ENCODE data around the gene JOSD1.
"Not testable (repeated sequence)": the region's sequence is repeated elsewhere in the genome, so short reads cannot be mapped to it uniquely, and the experiment has no call there.

The JOSD1 gene

GRCh38 chr22:38684895-38685294 is 15.8 kb downstream of the JOSD1 start:
- DNase-seq (ENCODE audit: low read depth): no peak

GRCh38 chr22:38681582-38682335 is 19.0 kb downstream of the JOSD1 start, which contains the start of gene TOMM22:
Gene TOMM22 (plus strand): TSS chr22:38681957. CDS start chr22:38681979, 22 bp downstream.
- peak; percentile 78 for DNase-seq (ENCODE audit: low read depth)

DNA sequence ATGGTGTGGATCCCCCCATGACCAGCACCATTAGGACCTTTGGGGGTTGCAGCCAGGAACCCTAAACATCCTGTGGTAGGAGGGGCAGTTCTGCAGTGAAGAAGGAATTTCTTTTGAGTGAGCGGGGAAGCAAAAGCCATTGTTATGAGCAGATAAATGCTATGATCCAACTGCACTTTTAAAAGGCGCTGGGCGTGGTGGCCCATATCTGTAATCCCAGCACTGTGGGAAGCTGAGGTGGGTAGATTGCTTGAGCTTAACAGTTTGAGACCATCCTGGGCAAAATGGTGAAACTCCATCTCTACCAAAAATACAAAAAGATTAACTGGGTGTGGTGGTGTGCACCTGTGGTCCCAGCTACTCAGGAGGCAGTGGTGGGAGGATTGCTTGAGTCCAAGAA is 24.9 kb downstream of the JOSD1 start:
- DNase-seq (ENCODE audit: low read depth): no peak

DNA sequence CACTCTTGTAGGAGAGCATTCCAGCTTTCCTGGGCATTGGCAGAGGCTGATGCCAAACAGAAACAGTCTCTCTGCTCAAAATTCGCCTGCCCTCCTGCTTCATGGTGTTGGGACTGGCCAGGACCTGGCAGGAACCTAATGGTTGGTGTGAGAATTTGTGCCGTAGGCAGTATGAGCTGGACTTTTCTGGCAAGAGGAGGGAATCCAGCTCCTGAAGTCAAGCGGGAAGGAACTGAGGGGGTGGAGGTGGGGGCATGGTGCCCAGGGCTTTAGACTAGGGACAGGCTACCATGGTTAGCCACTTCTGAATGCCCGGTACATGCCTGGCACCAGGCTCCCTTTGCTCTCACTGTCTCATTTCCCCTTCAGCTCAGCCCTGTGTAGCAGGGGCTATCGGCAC is 25.9 kb downstream of the JOSD1 start:
- no peak for DNase-seq (ENCODE audit: low read depth)

- DNase-seq (ENCODE audit: low read depth): no peak
Measured at GRCh38 chr22:38657045-38657909, 43.5 kb downstream of the JOSD1 start.

- peak; percentile 78 for DNase-seq (ENCODE audit: low read depth)
Measured at GRCh38 chr22:38656256-38657044, 44.3 kb downstream of the JOSD1 start, which contains the start of the genes CBY1 and FAM227A. Gene CBY1 (plus strand): TSS chr22:38656638. CDS start chr22:38668055, 11,417 bp downstream. Gene FAM227A (minus strand): TSS chr22:38656392. CDS start chr22:38650168, 6,224 bp downstream.

GRCh38 chr22:38655519-38656255 is 45.1 kb downstream of the JOSD1 start:
- no peak for DNase-seq (ENCODE audit: low read depth)

GRCh38 chr22:38653741-38654140 is 47.0 kb downstream of the JOSD1 start:
- DNase-seq (ENCODE audit: low read depth): no peak

DNA sequence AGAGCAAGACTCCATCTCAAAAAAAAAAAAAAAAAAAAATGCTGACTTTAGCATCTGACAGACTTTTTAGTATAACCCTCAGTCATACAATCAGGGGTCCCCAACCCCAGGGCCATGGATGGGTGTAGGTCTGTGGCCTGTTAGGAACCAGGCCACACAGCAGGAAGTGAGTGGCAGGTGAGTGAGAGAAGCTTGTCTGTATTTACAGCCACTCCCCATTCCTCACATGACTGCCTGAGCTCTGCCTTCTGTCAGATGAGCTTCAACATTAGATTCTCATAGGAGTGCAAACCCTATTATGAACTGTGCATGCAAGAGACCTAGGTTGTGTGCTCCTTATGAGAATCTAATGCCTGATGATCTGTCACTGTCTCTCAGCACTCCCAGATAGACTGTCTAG is 47.9 kb downstream of the JOSD1 start:
- no peak for DNase-seq (ENCODE audit: low read depth)

GRCh38 chr22:38649841-38650522 is 50.8 kb downstream of the JOSD1 start:
- DNase-seq (ENCODE audit: low read depth): no peak

GRCh38 chr22:38645430-38645829 is 55.3 kb downstream of the JOSD1 start:
- no peak for DNase-seq (ENCODE audit: low read depth)

GRCh38 chr22:38644245-38644644 is 56.5 kb downstream of the JOSD1 start:
- DNase-seq (ENCODE audit: low read depth): not testable (repeated sequence)

- no peak for DNase-seq (ENCODE audit: low read depth)
Measured at GRCh38 chr22:38641476-38642040, 59.2 kb downstream of the JOSD1 start.

DNA sequence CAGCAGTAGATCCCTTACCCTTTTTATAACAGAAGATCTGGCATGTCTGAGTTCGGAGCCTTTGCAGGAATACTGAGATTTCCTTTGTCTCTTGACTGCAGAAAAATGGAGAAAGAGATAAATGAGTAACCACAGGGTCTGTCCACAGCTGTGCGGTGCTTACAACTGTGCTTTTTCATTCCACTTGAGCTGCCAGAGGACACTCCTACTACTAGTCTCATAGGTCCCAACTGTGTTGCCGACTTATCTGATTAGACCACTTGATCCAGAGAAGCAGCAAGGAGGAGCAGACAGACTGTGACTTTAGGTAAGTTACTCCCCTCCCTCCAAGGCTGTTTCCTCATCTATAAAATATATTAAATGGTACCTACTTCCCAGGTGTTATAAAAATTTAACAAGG is 62.0 kb downstream of the JOSD1 start:
- no peak for DNase-seq (ENCODE audit: low read depth)

DNA sequence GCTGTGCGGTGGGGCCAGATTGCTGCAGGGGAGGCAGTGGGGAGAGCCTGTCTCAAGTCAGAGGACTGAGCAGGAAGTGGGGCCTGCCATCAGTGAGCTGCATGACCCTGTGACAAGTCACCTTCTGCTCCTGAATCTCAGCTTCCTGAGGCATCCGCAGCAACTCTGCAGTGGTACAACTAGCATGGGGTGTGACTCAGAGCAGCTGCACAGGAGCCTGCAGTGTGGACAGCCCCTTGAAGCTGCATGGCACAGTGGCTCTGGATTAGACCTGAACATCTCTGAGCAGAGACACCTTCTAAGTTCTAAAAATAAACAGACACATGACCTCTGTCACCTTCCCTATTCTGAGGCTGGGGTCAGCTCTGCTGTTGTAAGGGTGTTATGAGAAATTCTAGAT is 62.5 kb downstream of the JOSD1 start:
- no peak for DNase-seq (ENCODE audit: low read depth)

Measured in activated gamma-delta T cell treated with anti-CD3 and anti-CD28 coated beads, Interleukin-2, amount 50 U/mL, for 16 hours (primary cell).